ENCODE measurements around the gene TOP2B.

The TOP2B gene

GRCh38 chr3:25582242-25582641 lies 82.5 kb downstream of the TOP2B start:
- no peak for DNase-seq (ENCODE audit: low read depth)

GRCh38 chr3:25581823-25582222 lies 82.9 kb downstream of the TOP2B start:
- DNase-seq (ENCODE audit: low read depth) = no peak

- no peak for DNase-seq (ENCODE audit: low read depth)
Measured at GRCh38 chr3:25581335-25581734, 83.4 kb downstream of the TOP2B start.

DNA sequence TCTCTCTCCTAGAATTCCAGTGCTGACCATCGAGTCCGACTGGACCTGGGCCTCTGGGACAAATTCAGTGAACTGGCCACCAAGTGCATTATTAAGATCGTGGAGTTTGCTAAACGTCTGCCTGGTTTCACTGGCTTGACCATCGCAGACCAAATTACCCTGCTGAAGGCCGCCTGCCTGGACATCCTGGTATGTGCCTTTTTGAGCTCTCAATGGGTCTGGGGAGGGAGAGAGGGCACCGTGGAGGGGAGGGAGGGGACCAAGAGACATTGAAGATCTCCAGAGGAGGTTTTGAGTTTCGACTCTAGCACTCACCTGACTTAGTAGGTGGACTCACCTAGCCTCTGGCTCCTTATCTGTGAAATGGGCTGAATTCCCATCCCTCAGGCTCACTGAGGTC lies 84.2 kb downstream of the TOP2B start:
- no peak for DNase-seq (ENCODE audit: low read depth)

DNA sequence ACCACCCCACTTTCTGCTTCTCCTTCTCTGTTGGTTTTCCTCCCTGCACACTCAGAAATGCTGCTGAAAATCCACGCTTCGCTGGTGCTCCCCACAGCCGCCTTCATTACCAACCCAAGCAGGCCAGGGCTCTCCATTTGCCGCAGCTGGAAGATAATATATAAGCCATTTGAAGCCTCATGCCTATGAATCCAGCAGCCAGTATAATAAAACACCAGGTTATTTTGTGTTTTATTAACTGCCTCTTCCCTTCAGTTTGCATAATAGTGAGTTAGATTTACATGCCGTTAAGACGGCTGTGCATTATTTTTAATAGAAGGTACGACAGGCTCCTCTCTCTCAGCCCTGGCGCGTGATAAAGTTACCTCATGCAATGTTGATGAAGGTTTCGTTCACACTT lies 86.6 kb downstream of the TOP2B start:
- no peak for DNase-seq (ENCODE audit: low read depth)

- DNase-seq (ENCODE audit: low read depth) = no peak
Measured at GRCh38 chr3:25576831-25577454, 87.8 kb downstream of the TOP2B start.

DNA sequence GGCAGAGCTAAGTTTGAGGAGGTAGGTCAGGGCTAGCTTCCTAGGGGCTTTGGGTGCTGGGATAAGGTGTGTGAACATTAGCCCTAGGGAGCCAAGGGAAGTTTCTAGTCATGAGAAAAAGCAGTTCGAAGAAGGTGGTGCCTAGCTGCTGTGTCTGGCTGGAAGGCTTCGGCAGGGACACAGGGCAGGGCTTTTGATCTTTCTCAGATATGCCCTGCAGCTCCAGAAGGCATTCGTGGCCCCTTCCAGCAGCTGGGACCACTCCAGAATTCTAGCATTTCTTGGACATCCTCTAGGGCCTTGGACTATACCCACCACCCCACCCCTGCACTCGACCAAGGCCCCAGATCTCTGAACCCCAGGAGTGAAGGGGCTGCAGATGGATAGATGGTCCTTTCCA lies 88.6 kb downstream of the TOP2B start:
- no peak for DNase-seq (ENCODE audit: low read depth)

DNA sequence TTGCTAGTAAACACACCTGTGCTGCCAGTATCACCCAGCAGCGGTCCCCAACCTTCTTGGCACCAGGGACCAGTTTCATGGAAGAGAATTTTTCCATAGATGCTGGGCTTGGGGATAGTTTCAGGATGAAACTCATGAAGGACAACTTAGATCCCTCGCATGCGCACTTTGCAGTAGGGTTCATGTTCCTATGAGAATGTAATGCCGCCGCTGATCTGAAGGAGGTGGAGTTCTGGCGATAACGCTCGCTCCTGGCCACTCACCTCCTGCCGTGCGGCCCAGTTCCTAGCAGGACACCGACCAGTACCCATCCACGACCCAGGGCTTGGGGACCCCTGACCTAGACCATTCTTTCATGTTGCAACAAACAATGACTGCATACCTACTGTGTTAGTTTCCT lies 89.7 kb downstream of the TOP2B start:
- DNase-seq (ENCODE audit: low read depth) = no peak

GRCh38 chr3:25574172-25574765 lies 90.4 kb downstream of the TOP2B start:
- no peak for DNase-seq (ENCODE audit: low read depth)

DNA sequence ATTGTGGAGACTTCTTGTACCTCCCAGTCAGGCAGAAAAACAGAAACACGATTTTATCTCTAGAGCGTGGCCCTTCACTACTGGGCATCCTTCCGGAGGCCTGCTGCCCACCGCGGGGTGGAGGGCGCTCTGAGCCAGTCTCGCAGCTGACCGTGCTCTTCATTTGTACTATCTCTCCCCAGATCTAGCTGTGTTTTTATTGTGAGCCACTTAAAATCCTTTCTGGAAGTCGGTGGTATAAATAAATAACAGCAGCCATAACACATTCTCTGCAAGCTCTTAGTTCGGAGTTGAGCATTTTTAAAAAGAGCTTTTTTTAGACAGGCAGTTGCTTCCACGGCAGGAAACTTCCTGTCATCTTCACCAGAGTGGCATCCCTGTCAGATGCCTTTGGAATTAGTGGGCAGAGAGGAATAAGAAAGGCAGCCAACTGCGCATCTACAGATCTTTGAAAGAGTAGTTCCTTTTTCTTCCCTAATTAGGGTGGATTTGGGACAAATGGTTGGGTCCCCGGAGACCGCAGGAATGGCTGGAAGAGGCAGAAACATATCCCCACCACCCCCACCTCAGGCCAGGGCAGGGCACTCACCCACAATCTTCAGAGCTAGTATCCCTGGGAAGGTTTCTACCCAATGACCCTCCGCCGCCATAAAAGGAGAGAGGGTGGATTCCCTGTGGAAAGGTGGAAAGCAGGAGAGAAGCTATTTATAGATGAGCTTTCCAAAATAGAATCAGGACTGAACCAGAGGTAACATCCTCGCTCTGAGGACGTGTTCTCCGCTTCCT lies 91.1 kb downstream of the TOP2B start:
- no peak for DNase-seq (ENCODE audit: low read depth)

DNA sequence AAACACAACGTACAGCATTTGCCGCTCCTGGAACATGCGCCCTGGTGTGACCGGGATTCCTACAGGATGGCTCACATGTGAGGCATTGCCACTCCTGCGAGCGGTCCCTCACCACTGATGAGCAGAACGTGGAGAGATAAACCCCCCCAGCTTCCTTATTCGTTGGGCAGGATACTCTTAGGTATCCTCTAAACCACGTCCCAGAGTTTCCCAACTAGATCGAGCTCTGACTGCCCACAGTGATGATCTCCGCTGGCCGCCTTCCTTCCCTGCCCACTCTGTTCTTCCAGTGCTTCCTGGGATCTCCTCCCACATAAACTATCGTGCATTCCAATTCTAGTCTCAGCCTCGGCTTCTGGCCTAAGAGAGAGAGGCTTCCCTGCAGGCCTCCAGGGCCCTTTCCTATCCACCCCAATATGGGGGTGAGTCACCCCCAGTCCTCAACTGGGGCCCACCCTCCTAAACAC lies 91.8 kb downstream of the TOP2B start:
- no peak for DNase-seq (ENCODE audit: low read depth)

GRCh38 chr3:25572336-25572735 lies 92.4 kb downstream of the TOP2B start:
- no peak for DNase-seq (ENCODE audit: low read depth)

DNA sequence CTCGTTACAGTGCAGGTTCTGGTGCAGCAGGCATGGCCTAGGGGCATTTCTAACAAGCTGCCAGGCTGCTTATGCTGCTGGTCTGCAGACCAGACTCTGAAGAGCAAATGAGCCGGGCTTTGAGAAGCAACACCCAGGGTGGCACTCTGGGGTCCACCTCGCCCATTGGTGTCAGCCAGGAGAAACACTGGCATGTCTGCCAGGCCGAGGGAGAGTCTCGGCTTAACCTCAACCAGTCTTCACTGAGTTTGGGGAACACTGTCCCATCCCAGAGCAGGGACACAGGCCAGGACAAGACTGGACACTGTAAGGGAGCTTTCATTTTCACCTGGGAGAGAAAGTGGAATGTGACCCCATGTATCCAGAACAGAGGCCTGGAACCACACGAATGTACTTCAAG lies 93.4 kb downstream of the TOP2B start:
- no peak for DNase-seq (ENCODE audit: low read depth)

- DNase-seq (ENCODE audit: low read depth) = no peak
Measured at GRCh38 chr3:25568525-25569078, 96.1 kb downstream of the TOP2B start.

DNA sequence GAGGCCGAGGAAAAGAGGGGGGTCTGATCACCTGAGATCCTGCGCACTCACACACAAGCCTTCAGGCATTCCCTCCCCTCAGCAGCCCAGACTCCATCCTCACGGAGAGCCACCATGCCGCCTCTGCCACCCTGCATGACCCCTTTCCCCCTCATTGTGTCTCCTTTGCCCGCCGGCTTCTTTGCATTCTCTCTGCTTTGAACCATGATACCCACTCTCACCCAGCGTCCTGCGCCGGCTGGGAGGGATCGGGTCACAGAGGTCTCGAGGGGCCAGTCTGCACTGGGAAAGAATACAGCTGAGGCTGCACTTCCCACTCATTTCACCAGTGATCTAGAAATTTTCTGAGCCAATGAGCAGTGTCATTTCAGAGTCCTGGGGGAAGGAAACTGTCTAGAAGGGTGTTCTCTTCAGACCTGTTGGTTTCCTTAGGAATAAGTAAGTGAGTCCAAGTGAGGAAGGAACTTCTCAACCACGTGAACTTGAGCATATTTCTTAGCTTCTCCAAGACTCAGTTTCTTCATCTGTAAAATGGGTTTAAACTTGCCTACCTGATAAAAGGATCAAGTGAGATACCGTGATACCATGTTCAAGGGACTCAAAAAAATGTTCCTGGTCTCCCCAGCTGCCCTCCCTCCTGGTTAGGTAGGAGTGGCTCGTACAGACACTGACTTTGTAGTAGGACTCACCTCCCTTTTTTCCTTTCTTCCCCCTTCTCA lies 96.7 kb downstream of the TOP2B start:
- no peak for DNase-seq (ENCODE audit: low read depth)

- no peak for DNase-seq (ENCODE audit: low read depth)
Measured at GRCh38 chr3:25567388-25567787, 97.3 kb downstream of the TOP2B start.

- DNase-seq (ENCODE audit: low read depth) = no peak
Measured at GRCh38 chr3:25566358-25566920, 98.3 kb downstream of the TOP2B start.

DNA sequence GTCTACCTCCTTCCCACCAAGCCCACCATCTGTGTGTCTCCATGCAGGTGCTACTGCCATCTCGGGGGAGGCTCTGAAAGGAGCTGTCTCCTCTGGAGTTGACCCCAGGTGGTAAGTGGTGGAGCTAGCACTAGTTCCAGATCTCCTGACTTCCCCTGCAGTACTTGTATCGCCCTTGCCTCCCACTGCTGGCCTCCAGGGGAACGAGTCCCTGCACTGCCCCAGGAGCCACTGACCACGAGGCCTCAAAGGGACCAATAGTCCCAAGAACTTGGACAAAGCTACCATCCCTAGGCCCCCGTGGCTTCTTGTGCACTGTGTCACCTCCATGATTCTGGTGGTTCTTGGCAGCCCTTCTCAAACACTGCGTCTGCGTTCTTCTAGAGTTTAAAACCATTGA lies 98.9 kb downstream of the TOP2B start:
- DNase-seq (ENCODE audit: low read depth) = no peak

DNA sequence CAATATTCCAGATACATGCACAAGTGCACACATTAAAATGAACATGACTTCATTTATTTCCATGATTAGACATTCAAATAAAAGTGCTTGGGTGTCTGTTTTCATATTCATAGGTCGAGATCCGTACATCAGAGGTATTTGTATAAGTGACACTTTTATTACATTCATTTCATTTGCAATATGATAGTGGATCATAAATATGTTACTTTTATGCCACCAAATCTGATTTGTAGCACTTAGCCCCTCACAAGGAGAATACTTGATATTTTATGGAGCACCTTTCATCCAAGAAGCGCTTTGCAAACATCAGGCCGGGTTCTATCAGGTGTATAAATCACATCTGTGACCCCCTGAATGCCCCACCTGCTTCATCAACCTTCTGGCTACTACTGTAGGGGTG lies 100.6 kb downstream of the TOP2B start:
- no peak for DNase-seq (ENCODE audit: low read depth)

DNA sequence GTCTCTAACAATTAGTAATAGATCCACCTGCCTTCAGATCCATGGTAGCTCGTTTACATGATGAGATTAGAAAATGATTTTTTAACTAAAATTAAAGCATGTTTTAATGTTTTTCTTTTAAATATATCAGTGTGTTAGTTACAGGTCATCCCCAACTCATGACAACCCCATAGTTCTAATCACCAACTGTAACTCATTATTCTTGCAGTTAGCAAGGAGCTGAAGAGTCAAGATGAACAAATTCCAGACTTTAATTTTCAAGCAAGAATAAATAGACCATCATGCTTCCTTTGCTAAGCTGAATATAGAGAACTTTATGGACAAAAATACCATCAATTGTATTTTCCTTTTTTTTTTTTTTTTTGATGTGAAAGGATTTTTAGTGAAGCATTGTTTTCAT lies 101.1 kb downstream of the TOP2B start:
- DNase-seq (ENCODE audit: low read depth) = no peak

- no peak for DNase-seq (ENCODE audit: low read depth)
Measured at GRCh38 chr3:25558796-25559195, 105.9 kb downstream of the TOP2B start.

DNA sequence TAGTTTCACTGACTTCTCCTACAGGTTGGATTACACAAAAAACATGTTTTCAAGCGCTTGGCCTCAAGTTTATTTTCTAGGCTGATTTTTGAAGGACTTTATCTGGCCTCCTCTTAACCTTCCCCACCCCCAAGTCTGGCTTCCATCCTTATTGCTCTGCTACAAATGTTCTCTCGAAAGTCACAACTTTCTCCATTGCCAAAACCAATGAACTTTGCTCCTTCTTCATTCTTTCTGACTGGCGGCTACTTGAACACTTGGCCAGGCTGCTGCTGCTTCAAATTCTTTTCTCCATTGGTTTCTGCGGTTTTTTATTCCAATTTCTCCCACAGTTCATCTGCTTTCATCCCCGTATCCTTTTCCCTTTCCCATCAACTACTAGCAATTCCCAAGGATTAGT lies 106.6 kb downstream of the TOP2B start:
- no peak for DNase-seq (ENCODE audit: low read depth)

All from activated T-cell treated with anti-CD3 and anti-CD28 coated beads for 48 hours (primary cell).